GM12878 (cell line): Measurements from ENCODE around the gene SLC25A47.

ENCODE experiments used
- CTCF ChIP-seq, 3 experiments: IDR thresholded peaks in 2 of 3; conservative IDR thresholded peaks in 1 of 3; 2 replicates each; pipeline ENCODE4 v1.5.1; 2011; ENCODE audit warnings: low read depth in 3 of 3, low read length in 3 of 3, mild to moderate bottlenecking in 3 of 3, control low read depth in 2 of 3, moderate library complexity in 2 of 3, inconsistent platforms in 1 of 3, mixed read lengths in 1 of 3; ENCODE audit not compliant: control insufficient read depth in 2 of 3, insufficient read depth in 1 of 3; ENCODE audit errors: extremely low read depth in 1 of 3
- EZH2 ChIP-seq: IDR thresholded peaks from 2 replicates; pipeline ENCODE4 v1.6.1; 2012; ENCODE audit warnings: low read depth, mild to moderate bottlenecking, control low read depth, inconsistent platforms, low read length, borderline replicate concordance; ENCODE audit not compliant: control insufficient read depth
- POLR2A ChIP-seq: IDR thresholded peaks from 2 replicates; pipeline ENCODE4 v1.6.1; 2011; ENCODE audit warnings: low read depth, mild to moderate bottlenecking, low read length
- POLR2AphosphoS5 ChIP-seq: IDR thresholded peaks from 2 replicates; pipeline ENCODE4 v1.6.1; 2011; ENCODE audit warnings: mild to moderate bottlenecking, low read length, inconsistent platforms
- SUZ12 ChIP-seq: fragments of 200-600 bp; sonication (generic); IDR thresholded peaks from one replicate; pipeline ENCODE4 v1.6.1; 2018; ENCODE audit warnings: antibody characterized with exemption, mild to moderate bottlenecking; ENCODE audit not compliant: unreplicated experiment
- ZNF207 ChIP-seq: fragments of 450-650 bp; IDR thresholded peaks from 2 replicates; pipeline ENCODE4 v1.6.1; 2014; ENCODE audit warnings: antibody characterized with exemption, mild to moderate bottlenecking, borderline replicate concordance

GRCh38 chr14:100275214-100275613, 47.9 kb upstream of the SLC25A47 start:
- no peak for TF ChIP-seq SUZ12
- no peak for TF ChIP-seq CTCF (IDR thresholded peaks at IDR 0.05 in 2 of 3, conservative IDR thresholded peaks at IDR 0.05 in 1 of 3; ENCODE audit: control insufficient read depth in 2 of 3, extremely low read depth in 1 of 3, insufficient read depth in 1 of 3, low read depth in 3 of 3, low read length in 3 of 3)
- no peak for TF ChIP-seq POLR2A
- no peak for TF ChIP-seq EZH2
- TF ChIP-seq POLR2AphosphoS5, result no peak
- TF ChIP-seq ZNF207, result no peak
